Fibroblast of the aortic adventitia (primary cell): ENCODE results near the gene SYCN. TPM values are rescaled to one million over a fixed set of nuclear protein-coding genes. Genes with fewer than 3 reads are reported as not detected.
A peak's percentile ranks its signal among the peaks of the same experiment; 100 is the strongest.

Experiments used
- DNase-seq: peaks from one replicate; pipeline ENCODE4 v3.0.0-alpha.2; 2010; ENCODE audit warnings: low read depth
- H3K4me3 ChIP-seq: 2 replicates; pipeline ENCODE4 v1.5.1; 2011; ENCODE audit warnings: low read depth, mild to moderate bottlenecking, control low read depth, low read length, moderate library complexity
- total RNA-seq: library from RNA; depleted of rRNA; stranded (reverse); fragments of >200 nt; gene quantifications from 2 replicates; pipeline ENCODE4 v1.2.3, GENCODE V29; 2012; ENCODE audit warnings: low replicate concordance
- TF ChIP-seq, protein P1 (sequence below): IDR thresholded peaks from 2 replicates; pipeline ENCODE4 v1.5.1; 2011; ENCODE audit warnings: mild to moderate bottlenecking, low read length, control low read depth, inconsistent platforms; ENCODE audit not compliant: insufficient read depth

Gene SYCN
- total RNA-seq, 1 donor: not detected

DNA sequence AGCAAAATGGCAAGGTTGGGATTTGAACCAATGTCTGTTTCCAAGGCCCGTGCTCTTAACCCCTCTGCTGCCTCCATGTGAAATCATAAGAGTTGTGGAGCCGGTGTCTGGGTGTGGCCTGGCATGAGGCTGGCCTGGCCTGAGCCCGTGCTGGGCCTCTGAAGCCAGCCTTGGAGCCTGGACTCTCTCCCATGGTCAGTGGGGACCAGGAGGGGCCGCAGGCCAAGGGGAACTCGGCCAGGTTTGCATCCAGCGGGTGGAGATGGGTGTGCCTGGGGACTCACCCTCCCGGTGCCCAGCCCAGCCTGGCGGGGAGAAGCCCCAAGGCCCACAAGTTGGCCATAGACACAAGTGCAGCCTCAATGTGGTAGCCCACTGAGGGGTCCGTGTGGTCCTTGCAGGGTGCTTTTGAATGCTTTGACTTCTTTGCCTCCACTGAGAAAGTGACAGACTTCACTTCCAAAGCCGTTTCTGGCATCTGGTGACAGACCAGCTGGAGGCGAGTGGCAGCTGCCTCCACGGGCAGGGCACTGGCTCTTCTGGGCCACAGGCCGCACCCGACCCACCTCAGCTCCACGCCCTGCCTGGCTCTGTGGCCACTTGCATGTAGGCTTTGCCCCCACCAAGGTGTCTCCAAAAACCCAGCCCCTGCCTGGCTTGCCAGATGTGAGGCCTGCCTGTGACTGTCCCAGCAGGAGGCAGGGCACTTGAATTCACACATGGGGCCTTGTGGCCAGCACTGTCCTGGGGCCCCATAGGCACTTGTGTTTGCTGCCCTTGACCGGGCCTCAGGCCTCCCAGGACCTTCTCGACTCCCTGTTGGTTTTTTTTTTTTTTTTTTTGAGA, 33.5 kb downstream of the SYCN start:
- peak; percentile 16 for DNase-seq
- TF ChIP-seq, protein P1, sequence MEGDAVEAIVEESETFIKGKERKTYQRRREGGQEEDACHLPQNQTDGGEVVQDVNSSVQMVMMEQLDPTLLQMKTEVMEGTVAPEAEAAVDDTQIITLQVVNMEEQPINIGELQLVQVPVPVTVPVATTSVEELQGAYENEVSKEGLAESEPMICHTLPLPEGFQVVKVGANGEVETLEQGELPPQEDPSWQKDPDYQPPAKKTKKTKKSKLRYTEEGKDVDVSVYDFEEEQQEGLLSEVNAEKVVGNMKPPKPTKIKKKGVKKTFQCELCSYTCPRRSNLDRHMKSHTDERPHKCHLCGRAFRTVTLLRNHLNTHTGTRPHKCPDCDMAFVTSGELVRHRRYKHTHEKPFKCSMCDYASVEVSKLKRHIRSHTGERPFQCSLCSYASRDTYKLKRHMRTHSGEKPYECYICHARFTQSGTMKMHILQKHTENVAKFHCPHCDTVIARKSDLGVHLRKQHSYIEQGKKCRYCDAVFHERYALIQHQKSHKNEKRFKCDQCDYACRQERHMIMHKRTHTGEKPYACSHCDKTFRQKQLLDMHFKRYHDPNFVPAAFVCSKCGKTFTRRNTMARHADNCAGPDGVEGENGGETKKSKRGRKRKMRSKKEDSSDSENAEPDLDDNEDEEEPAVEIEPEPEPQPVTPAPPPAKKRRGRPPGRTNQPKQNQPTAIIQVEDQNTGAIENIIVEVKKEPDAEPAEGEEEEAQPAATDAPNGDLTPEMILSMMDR: no peak

DNA sequence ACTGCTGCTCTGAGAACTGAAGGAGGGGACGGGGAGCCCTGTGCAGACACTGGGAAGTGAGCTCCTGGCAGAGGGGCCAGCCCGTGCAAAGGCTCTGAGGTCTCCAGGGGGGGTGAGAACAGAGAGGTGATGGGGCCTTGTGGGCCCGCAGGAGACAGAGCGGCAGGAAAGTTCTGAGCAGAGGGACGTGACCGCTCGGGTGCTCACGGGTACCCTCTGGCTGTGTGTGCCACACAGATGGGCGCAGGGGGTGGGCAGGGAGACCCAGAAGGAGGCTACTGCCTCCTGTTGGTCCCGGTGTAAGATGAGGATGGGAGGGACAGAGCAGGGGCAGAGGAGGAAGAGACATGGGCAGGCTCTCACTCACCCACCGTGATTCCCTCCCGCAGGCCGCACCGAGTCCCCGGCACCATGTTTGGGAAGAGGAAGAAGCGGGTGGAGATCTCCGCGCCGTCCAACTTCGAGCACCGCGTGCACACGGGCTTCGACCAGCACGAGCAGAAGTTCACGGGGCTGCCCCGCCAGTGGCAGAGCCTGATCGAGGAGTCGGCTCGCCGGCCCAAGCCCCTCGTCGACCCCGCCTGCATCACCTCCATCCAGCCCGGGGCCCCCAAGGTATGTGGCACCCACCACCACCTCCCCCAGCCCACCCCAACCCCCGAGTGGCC, 34.8 kb downstream of the SYCN start:
- TF ChIP-seq, protein P1: no peak
- no peak overlapping the region for H3K4me3 ChIP-seq
- DNase-seq: no peak

More for the DNA sequence above, 33.5 kb downstream of the SYCN start:
- no peak overlapping the region for H3K4me3 ChIP-seq

DNA sequence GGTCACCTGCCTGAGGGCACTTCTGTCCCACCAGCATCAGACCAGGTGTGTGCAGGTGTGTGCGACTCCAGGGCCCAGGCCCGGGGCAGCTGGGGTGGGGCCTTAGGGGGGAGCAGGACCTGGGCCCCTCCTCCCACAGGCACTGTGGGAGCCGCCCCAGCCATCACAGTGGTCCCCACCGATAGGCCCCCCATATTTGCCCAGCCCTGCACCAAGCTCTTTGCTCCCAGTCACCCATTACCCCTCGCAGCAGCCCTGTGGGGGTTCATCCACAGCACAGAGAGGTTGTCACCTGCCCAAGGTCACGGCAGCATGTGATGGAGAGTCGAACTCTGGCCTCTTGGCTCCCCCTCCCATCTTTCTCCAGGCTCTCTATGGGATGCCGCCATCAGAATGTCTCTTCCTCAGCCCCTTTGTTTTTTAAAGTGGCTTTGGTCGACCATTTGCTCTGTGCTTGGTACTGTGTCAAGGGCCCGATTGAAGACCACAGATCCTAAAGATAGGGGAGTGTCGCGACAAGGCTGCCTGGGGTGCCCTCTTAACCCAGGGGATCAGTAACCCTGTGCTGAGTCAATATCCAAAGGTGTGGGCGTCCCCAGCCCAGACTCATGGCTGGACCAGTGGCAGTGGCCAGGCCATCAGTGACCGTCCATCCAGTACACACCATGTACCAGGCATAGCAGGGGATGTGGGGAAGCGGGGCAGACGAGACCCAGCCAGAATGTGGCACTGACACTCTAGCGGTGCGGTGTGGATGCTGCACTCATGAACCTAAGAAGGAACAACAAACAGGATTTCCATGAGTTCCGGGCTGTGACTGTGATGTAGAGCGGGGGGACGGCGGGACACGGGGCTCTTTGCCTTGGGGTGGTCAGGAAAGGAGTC, 35.6 kb downstream of the SYCN start:
- no peak for DNase-seq
- H3K4me3 ChIP-seq: no peak overlapping the region
- TF ChIP-seq, protein P1: no peak

DNA sequence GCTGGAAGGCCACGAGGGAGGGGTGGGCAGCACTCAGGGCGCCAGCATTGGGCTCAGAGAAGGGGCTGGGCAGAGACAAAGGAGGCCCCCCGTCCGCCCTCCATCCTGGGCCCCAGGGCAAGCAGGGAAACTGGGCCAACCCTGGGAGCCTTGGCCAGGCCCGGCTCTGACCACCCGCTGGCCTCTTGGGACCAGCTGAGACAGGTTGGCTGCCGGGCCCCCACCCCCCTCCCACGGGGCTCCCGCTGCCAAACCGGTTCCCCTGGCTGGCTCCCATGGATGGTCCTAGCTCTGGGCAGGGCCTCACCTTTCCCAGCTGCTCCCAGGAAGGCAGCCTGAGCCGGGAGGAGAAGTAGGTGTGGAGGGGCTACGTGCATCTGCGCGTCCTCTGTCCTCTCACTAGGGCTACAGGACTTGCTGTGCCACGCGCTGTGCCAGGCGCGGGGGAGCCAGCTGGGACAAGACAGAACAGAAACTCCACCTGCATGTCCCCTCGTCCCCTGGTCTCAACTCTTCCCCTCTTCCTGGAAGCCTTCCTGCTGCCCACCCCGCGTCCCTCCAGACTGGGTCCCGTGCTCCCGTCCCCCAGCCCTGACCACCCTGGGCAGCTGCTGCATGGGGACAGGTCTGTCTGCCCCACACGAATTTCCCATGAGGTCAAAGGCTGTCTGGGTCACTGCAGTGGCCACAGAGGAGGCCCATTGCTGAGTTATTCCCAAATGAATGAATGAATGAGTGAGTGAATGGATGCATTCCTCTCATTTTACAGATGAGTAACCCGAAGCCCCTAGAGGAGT, 36.4 kb downstream of the SYCN start:
- H3K4me3 ChIP-seq: no peak overlapping the region
- no peak for DNase-seq
- TF ChIP-seq, protein P1: no peak

DNA sequence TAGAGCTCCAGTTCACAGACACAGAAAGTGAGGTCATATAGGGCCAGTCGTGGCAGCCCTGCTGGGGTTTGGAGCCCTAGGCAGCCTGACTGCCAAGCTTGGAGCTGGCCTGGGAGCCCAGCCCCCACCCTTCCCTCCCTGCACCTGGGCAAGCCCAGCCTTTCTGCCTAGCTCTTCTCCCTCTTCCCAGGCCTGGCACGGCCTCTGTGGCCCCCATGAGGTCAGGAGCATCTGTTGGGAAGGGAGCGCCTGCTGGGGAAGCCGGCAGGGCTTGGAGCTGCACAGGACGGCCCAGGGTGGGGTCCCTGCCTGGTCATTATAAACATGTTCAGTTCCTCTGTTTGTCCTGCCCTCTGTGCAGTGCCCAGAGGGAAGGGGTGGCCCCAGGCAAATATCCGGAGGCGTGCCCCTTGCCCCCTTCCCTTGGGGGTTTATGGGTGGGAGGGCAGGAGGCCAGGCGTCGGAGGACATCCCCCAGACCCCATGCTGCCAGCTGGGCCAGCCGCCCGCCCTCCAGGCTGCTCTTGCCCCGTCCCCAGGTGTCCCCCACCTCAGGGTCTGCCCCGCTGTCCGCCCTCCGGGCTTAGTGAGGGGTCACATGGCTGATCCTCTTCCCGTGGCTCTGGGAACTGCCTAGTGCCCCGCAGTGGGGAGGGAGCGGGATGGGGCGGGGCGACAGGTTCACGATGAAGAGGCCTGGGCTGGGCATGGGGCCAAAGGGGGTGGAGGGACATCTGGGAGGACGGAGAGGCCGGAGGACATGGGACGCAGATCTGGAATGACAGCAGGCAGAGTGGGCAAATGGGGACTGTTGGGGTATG, 37.3 kb downstream of the SYCN start:
- TF ChIP-seq, protein P1: no peak
- DNase-seq: no peak
- no peak overlapping the region for H3K4me3 ChIP-seq
